ENCODE measurements around the gene CHD5. TPM values are rescaled to one million over a fixed set of nuclear protein-coding genes. Genes with fewer than 3 reads are reported as not detected.

CHD5 gene
- polyA plus RNA-seq, 1 donor (not counting 4 experiments of a cell fraction or from before 2014, with no cell fraction given) = 0.07 TPM

- Histone ChIP-seq H3K4me1 (ENCODE audit: control insufficient read depth, extremely low read depth, insufficient read depth, low read length) (no peaks in the 10 kb centered on the region), H3K4me3 (ENCODE audit: control insufficient read depth in 2 of 3, extremely low read depth in 1 of 3, insufficient read depth in 2 of 3, low read depth in 1 of 3, low read length in 3 of 3) (no peak overlapping the region), H3K9me1 (ENCODE audit: control insufficient read depth, extremely low read depth, insufficient read depth, low read length) (no peaks in the 10 kb centered on the region), H3K79me2 (ENCODE audit: control insufficient read depth, insufficient read depth, low read length) (no peaks in the 10 kb centered on the region), H3K36me3 (ENCODE audit: control insufficient read depth in 2 of 2, extremely low read depth in 1 of 2, insufficient read depth in 2 of 2, low read length in 2 of 2) (no peaks in the 10 kb centered on the region), H4K20me1 (ENCODE audit: control insufficient read depth, extremely low read depth, insufficient read depth, low read length) (no peaks in the 10 kb centered on the region), H3K27me3 (ENCODE audit: control insufficient read depth, extremely low read depth, insufficient read depth, low read length) (peaks cover 4% of the 10 kb centered on the region), H2AFZ (ENCODE audit: control insufficient read depth, low read length) (no peak overlapping the region), H3K9ac (ENCODE audit: control insufficient read depth, extremely low read depth, insufficient read depth, low read length) (no peak overlapping the region), H3K9me3 (ENCODE audit: control insufficient read depth, low read depth, low read length) (peaks cover 2% of the 10 kb centered on the region), H3K4me2 (ENCODE audit: control insufficient read depth, extremely low read depth, insufficient read depth, low read depth, low read length) (no peak overlapping the region), H3K27ac (ENCODE audit: control insufficient read depth, insufficient read depth, low read length) (no peak overlapping the region)
- no peak for TF ChIP-seq CTCF (optimal IDR thresholded peaks at IDR 0.05 in 1 of 3, IDR thresholded peaks at IDR 0.05 in 1 of 3, conservative IDR thresholded peaks at IDR 0.05 in 1 of 3; ENCODE audit: extremely low read depth in 1 of 3, insufficient read depth in 2 of 3, low read length in 3 of 3)
- no peak for TF ChIP-seq EZH2 (IDR thresholded peaks at IDR 0.05; ENCODE audit: low read length)
- FAIRE-seq = no peak
- DNase-seq (ENCODE audit: low read depth, low spot score) = no peak
- dilution Hi-C loops (cut with MboI; ENCODE audit: extremely low pct_ligation_motif_present, low sequenced_read_pairs) = no loop called here
These were observed 63.1 kb downstream of the CHD5 start for GRCh38 chr1:6117064-6117463.

- no peaks in the 10 kb centered on the region for H3K36me3 ChIP-seq (ENCODE audit: control insufficient read depth in 2 of 2, extremely low read depth in 1 of 2, insufficient read depth in 2 of 2, low read length in 2 of 2)
- no peaks in the 10 kb centered on the region for H4K20me1 ChIP-seq (ENCODE audit: control insufficient read depth, extremely low read depth, insufficient read depth, low read length)
- dilution Hi-C loops (cut with MboI; ENCODE audit: extremely low pct_ligation_motif_present, low sequenced_read_pairs) = no loop called here
- H3K9me3 ChIP-seq (ENCODE audit: control insufficient read depth, low read depth, low read length) = peaks cover 2% of the 10 kb centered on the region
- H2AFZ ChIP-seq (ENCODE audit: control insufficient read depth, low read length) = no peak overlapping the region
- FAIRE-seq (no peak), DNase-seq (ENCODE audit: low read depth, low spot score) (no peak)
- no peak overlapping the region for H3K27ac ChIP-seq (ENCODE audit: control insufficient read depth, insufficient read depth, low read length)
- H3K4me3 ChIP-seq (ENCODE audit: control insufficient read depth in 2 of 3, extremely low read depth in 1 of 3, insufficient read depth in 2 of 3, low read depth in 1 of 3, low read length in 3 of 3) = no peak overlapping the region
- H3K9me1 ChIP-seq (ENCODE audit: control insufficient read depth, extremely low read depth, insufficient read depth, low read length) = no peaks in the 10 kb centered on the region
- no peaks in the 10 kb centered on the region for H3K79me2 ChIP-seq (ENCODE audit: control insufficient read depth, insufficient read depth, low read length)
- TF ChIP-seq EZH2 (IDR thresholded peaks at IDR 0.05; ENCODE audit: low read length) = no peak
- TF ChIP-seq CTCF (optimal IDR thresholded peaks at IDR 0.05 in 1 of 3, IDR thresholded peaks at IDR 0.05 in 1 of 3, conservative IDR thresholded peaks at IDR 0.05 in 1 of 3; ENCODE audit: extremely low read depth in 1 of 3, insufficient read depth in 2 of 3, low read length in 3 of 3) = no peak
- H3K27me3 ChIP-seq (ENCODE audit: control insufficient read depth, extremely low read depth, insufficient read depth, low read length) = peaks cover 12% of the 10 kb centered on the region
- no peak overlapping the region for H3K4me2 ChIP-seq (ENCODE audit: control insufficient read depth, extremely low read depth, insufficient read depth, low read depth, low read length)
- H3K9ac ChIP-seq (ENCODE audit: control insufficient read depth, extremely low read depth, insufficient read depth, low read length) = no peak overlapping the region
- no peaks in the 10 kb centered on the region for H3K4me1 ChIP-seq (ENCODE audit: control insufficient read depth, extremely low read depth, insufficient read depth, low read length)
These were observed 64.0 kb downstream of the CHD5 start for GRCh38 chr1:6116137-6116536.

Measured in keratinocyte (primary cell).